Right lobe of liver (tissue), 6 donors: ENCODE measurements around the gene GNG4. TPM values are rescaled to one million over a fixed set of nuclear protein-coding genes. Genes with fewer than 3 reads are reported as not detected.
"Not testable (repeated sequence)": the region's sequence is repeated elsewhere in the genome, so short reads cannot be mapped to it uniquely, and the experiment has no call there.

ENCODE experiments used
- ATAC-seq, 4 donors: fragments of 200-7000 bp; cut with Tn5 transposase; one replicate each; pipeline ENCODE4 v1.9.1; 2020; ENCODE audit warnings: mild to moderate bottlenecking in 4 of 4, moderate library complexity in 4 of 4
- DNase-seq, 3 donors: peaks; one replicate each; pipeline ENCODE4 v3.0.0-alpha.2; 2020
- H3K27ac ChIP-seq, 3 donors: fragments of 200-600 bp; one replicate each; pipeline ENCODE4 v1.8.0; 2022
- H3K27me3 ChIP-seq, 2 donors: fragments of 200-600 bp; one replicate each; pipeline ENCODE4 v1.8.0; 2022
- H3K36me3 ChIP-seq, 4 donors: fragments of 200-600 bp; sonication (generic) in 1 of 4; one replicate each; pipeline versions ENCODE4 v1.5.1 to v1.8.0; 2017 to 2022; ENCODE audit warnings: control low read depth in 1 of 4
- H3K4me1 ChIP-seq, 4 donors: fragments of 200-600 bp; sonication (generic) in 1 of 4; one replicate each; pipeline versions ENCODE4 v1.5.1 to v1.8.0; 2017 to 2022; ENCODE audit warnings: control low read depth in 1 of 4
- H3K4me3 ChIP-seq, 3 donors: fragments of 200-600 bp; one replicate each; pipeline ENCODE4 v1.8.0; 2022
- H3K9me3 ChIP-seq, 4 donors: fragments of 200-600 bp; sonication (generic) in 1 of 4; one replicate each; pipeline versions ENCODE4 v1.5.1 to v1.8.0; 2017 to 2022; ENCODE audit warnings: control low read depth in 1 of 4
- CTCF ChIP-seq, 4 donors: fragments of 200-600 bp in 3 of 4; fragments of 450-650 bp in 1 of 4; IDR thresholded peaks; one replicate each; pipeline versions ENCODE4 v1.5.1 to v1.8.0; 2016 to 2022; ENCODE audit warnings: antibody characterized with exemption in 4 of 4, mild to moderate bottlenecking in 2 of 4
- POLR2A ChIP-seq: fragments of 450-650 bp; IDR thresholded peaks from one replicate; pipeline ENCODE4 v1.6.1; 2017; ENCODE audit warnings: antibody characterized with exemption, mild to moderate bottlenecking
- WGBS: methylation state at CpG from one replicate; pipeline ENCODE4 v1.1.6; 2018; ENCODE audit warnings: low coverage, low lambda C conversion rate; ENCODE audit not compliant: insufficient coverage; ENCODE audit errors: missing lambda C conversion rate; 5-methylcytosine and 5-hydroxymethylcytosine counted together
- intact Hi-C, 2 donors: fragments of 100-400 bp; cut with DNase I; formaldehyde crosslinking; loops; one replicate each; pipeline versions ENCODE4 v1.11.2 to v1.14.1; 2022
- total RNA-seq, 6 experiments: library from RNA; depleted of rRNA in 2 of 6; stranded (reverse); fragments of >200 nt in 2 of 6; fragmentation: NEBNext Ultra II Directional in 3 of 6; extraction: Animal tissue kit (Norgen Biotek cat#: 25700) in 3 of 6; gene quantifications; one replicate each; pipeline versions ENCODE4 v1.1.0 to v1.2.4, GENCODE V29; 2016 to 2023
- donor health status: DM: no; HTN: yes; CAD: no.
- donor health status: DM: no; HTN: no; CAD: no.
- donor health status: DM: no; HTN: no; CAD: no.
- donor health status: DM: no; HTN: yes; CAD: no.
- donor health status: DM: no; HTN: yes; CAD: no.

The GNG4 gene
- total RNA-seq, 6 experiments from 2014 or later: 0.18 to 0.50 TPM; not detected in 4

- no peaks in the 10 kb centered on the region for H3K9me3 ChIP-seq
- WGBS: 9% methylated on average over 20 of the region's 71 CpGs
- H3K4me1 ChIP-seq: peaks cover 0 to 20% (median 9%) of the 10 kb centered on the region in 4 donors
- DNase-seq: peak; percentile 41 to 82 (median 58)
- peak overlapping the region in 1 of 3 donors; percentile 24 for H3K4me3 ChIP-seq
- ATAC-seq: peak; percentile 78 to 90 (median 83)
- peaks cover 0 to 15% of the 10 kb centered on the region in 2 donors for H3K27me3 ChIP-seq
- no peak for TF ChIP-seq CTCF (IDR thresholded peaks at IDR 0.05)
- TF ChIP-seq POLR2A: no peak
- no peaks in the 10 kb centered on the region for H3K36me3 ChIP-seq
- no peak overlapping the region for H3K27ac ChIP-seq
- intact Hi-C loops: no loop called here
Observed at GRCh38 chr1:235650341-235651169, 971 bp upstream of the GNG4 start.

GRCh38 chr1:235648954-235649367 is 623 bp downstream of the GNG4 start:
- 2% methylated on average over 19 of the region's 30 CpGs for WGBS
- Histone ChIP-seq H3K27me3 (peaks cover 0 to 15% of the 10 kb centered on the region in 2 donors), H3K27ac (no peak overlapping the region), H3K9me3 (no peaks in the 10 kb centered on the region), H3K4me3 (peak overlapping the region; percentile 11 to 41 (median 16)), H3K36me3 (no peaks in the 10 kb centered on the region), H3K4me1 (peaks cover 0 to 20% (median 9%) of the 10 kb centered on the region in 4 donors)
- no peak for TF ChIP-seq CTCF (IDR thresholded peaks at IDR 0.05)
- TF ChIP-seq POLR2A: no peak
- intact Hi-C loops: no loop called here
- ATAC-seq (peak; percentile 73 to 88 (median 80)), DNase-seq (peak in 1 of 3 donors; percentile 60)

GRCh38 chr1:235648407-235648907 is 1.1 kb downstream of the GNG4 start:
- Histone ChIP-seq H3K27ac (no peak overlapping the region), H3K9me3 (no peaks in the 10 kb centered on the region), H3K36me3 (no peaks in the 10 kb centered on the region), H3K27me3 (peaks cover 0 to 15% of the 10 kb centered on the region in 2 donors), H3K4me1 (peaks cover 0 to 20% (median 9%) of the 10 kb centered on the region in 4 donors), H3K4me3 (no peak overlapping the region)
- DNase-seq: peak in 1 of 3 donors; percentile 53
- WGBS: 26% methylated on average over 4 of the region's 31 CpGs
- TF ChIP-seq POLR2A (no peak), CTCF (IDR thresholded peaks at IDR 0.05) (no peak)
- intact Hi-C loops: no loop called here
- ATAC-seq: peak; percentile 34 to 54 (median 38)

GRCh38 chr1:235647537-235647936 is 2.0 kb downstream of the GNG4 start:
- DNase-seq, H3K4me3 ChIP-seq, ATAC-seq, H3K36me3 ChIP-seq, intact Hi-C loops, H3K9me3 ChIP-seq, H3K27ac ChIP-seq: not testable (repeated sequence)
- Histone ChIP-seq H3K4me1 (peaks cover 0 to 20% (median 9%) of the 10 kb centered on the region in 4 donors), H3K27me3 (peaks cover 0 to 12% of the 10 kb centered on the region in 2 donors)
- WGBS: 79% methylated on average over 11 of the region's 12 CpGs

- WGBS: 72% methylated on average over 7 of the region's 9 CpGs
- intact Hi-C loops: no loop called here
Observed at GRCh38 chr1:235646463-235646862, 3.1 kb downstream of the GNG4 start.

More at GRCh38 chr1:235646463-235646862, 3.1 kb downstream of the GNG4 start:
- DNase-seq (no peak), ATAC-seq (no peak)
- H3K27ac ChIP-seq: no peak overlapping the region
- no peaks in the 10 kb centered on the region for H3K9me3 ChIP-seq
- H3K4me1 ChIP-seq: peaks cover 0 to 20% (median 9%) of the 10 kb centered on the region in 4 donors
- no peak for TF ChIP-seq CTCF (IDR thresholded peaks at IDR 0.05)
- TF ChIP-seq POLR2A: no peak
- peaks cover 0 to 7% of the 10 kb centered on the region in 2 donors for H3K27me3 ChIP-seq
- no peak overlapping the region for H3K4me3 ChIP-seq
- no peaks in the 10 kb centered on the region for H3K36me3 ChIP-seq
